ENCODE measurements around the gene ARMC10.
"Not testable (repeated sequence)": the region's sequence is repeated elsewhere in the genome, so short reads cannot be mapped to it uniquely, and the experiment has no call there.

Gene ARMC10

DNA sequence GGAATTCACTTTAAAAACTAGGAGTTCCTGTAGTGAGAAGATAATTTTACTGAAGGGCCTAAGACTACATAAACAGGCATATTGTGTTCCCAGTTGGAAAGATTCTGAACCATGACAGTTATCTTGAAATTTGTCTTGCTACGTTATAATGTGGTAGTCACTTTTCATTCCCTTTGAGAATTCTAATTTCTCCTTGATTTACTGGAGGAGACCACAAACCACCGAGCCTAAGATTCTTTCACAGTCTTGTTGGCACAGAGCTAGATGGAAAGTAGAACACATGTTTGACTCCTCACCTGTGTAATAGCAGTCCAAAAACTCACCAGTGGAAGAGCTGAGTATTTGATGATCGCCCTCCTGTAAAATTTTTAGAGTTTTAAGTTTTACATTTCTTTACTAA lies 4.9 kb downstream of the ARMC10 start:
- H3K36me3 ChIP-seq (ENCODE audit: insufficient read depth, insufficient read length, low read length) = peaks cover 11% of the 10 kb centered on the region
- DNase-seq (ENCODE audit: low read depth, low spot score) = no peak
- no peak overlapping the region for H3K9ac ChIP-seq (ENCODE audit: insufficient read length, low read depth)
- no peak overlapping the region for H3K4me3 ChIP-seq (ENCODE audit: insufficient read length, low read depth)
- H3K4me1 ChIP-seq (ENCODE audit: insufficient read depth, insufficient read length) = no peaks in the 10 kb centered on the region
- no peak for TF ChIP-seq SUZ12 (IDR thresholded peaks at IDR 0.05; ENCODE audit: extremely low read depth, insufficient read depth, insufficient read length)
- TF ChIP-seq ZNF274 (IDR thresholded peaks at IDR 0.05; ENCODE audit: low read depth, low read length) = no peak
- no peak for TF ChIP-seq YY1 (IDR thresholded peaks at IDR 0.05; ENCODE audit: insufficient read depth, insufficient read length)
- no peaks in the 10 kb centered on the region for H3K27me3 ChIP-seq (ENCODE audit: insufficient read depth, insufficient read length)
- H3K9me3 ChIP-seq (ENCODE audit: insufficient read depth, low read length) = no peaks in the 10 kb centered on the region

DNA sequence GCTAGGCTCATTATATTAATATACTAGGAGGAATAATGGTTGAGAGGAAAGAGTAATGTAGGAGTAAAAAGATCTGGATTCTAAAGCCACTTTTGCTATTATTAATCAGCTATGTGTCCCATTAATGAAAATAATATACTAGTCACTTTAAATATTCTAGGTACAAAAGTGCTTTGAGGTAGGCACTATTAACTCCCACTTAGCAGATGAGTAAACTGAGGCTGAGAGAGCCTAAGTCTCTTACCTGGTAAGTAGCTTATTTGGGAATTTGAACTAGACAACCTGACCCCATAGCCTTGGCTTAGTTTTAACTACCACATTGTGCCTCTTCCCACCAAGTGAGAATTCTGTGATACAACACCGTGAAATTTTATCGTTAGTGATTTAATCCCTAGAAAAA lies 6.0 kb downstream of the ARMC10 start:
- H3K36me3 ChIP-seq (ENCODE audit: insufficient read depth, insufficient read length, low read length) = peaks cover 17% of the 10 kb centered on the region
- DNase-seq (ENCODE audit: low read depth, low spot score) = no peak
- no peaks in the 10 kb centered on the region for H3K27me3 ChIP-seq (ENCODE audit: insufficient read depth, insufficient read length)
- TF ChIP-seq SUZ12 (IDR thresholded peaks at IDR 0.05; ENCODE audit: extremely low read depth, insufficient read depth, insufficient read length) = no peak
- TF ChIP-seq YY1 (IDR thresholded peaks at IDR 0.05; ENCODE audit: insufficient read depth, insufficient read length) = no peak
- TF ChIP-seq ZNF274 (IDR thresholded peaks at IDR 0.05; ENCODE audit: low read depth, low read length) = no peak
- no peak overlapping the region for H3K9ac ChIP-seq (ENCODE audit: insufficient read length, low read depth)
- H3K4me3 ChIP-seq (ENCODE audit: insufficient read length, low read depth) = no peak overlapping the region
- no peaks in the 10 kb centered on the region for H3K4me1 ChIP-seq (ENCODE audit: insufficient read depth, insufficient read length)
- no peaks in the 10 kb centered on the region for H3K9me3 ChIP-seq (ENCODE audit: insufficient read depth, low read length)

DNA sequence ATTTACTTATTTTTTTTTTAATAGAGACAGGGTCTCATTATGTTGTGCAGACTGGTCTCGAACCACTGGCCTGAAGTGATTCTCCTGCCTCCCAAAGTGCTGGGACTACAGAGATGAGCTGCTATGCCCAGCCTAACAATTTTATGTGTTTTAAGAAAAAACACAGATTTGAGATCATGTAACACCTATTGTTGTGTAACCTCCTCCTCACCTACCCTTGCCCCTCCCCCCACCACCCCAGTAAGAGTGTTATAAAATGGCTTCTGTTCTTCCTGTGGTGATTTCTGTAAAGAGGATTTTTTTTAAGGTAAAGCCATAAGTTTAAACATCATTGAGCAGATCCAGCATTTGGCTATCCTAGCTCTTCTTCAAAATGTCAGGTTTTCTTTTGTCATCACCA lies 7.6 kb downstream of the ARMC10 start:
- Histone ChIP-seq H3K27me3 (ENCODE audit: insufficient read depth, insufficient read length) (no peaks in the 10 kb centered on the region), H3K4me3 (ENCODE audit: insufficient read length, low read depth) (no peak overlapping the region), H3K9me3 (ENCODE audit: insufficient read depth, low read length) (no peaks in the 10 kb centered on the region), H3K4me1 (ENCODE audit: insufficient read depth, insufficient read length) (no peaks in the 10 kb centered on the region), H3K36me3 (ENCODE audit: insufficient read depth, insufficient read length, low read length) (peaks cover 25% of the 10 kb centered on the region), H3K9ac (ENCODE audit: insufficient read length, low read depth) (no peak overlapping the region)
- TF ChIP-seq ZNF274 (IDR thresholded peaks at IDR 0.05; ENCODE audit: low read depth, low read length) = no peak
- TF ChIP-seq SUZ12 (IDR thresholded peaks at IDR 0.05; ENCODE audit: extremely low read depth, insufficient read depth, insufficient read length) = no peak
- no peak for TF ChIP-seq YY1 (IDR thresholded peaks at IDR 0.05; ENCODE audit: insufficient read depth, insufficient read length)
- DNase-seq (ENCODE audit: low read depth, low spot score) = no peak

DNA sequence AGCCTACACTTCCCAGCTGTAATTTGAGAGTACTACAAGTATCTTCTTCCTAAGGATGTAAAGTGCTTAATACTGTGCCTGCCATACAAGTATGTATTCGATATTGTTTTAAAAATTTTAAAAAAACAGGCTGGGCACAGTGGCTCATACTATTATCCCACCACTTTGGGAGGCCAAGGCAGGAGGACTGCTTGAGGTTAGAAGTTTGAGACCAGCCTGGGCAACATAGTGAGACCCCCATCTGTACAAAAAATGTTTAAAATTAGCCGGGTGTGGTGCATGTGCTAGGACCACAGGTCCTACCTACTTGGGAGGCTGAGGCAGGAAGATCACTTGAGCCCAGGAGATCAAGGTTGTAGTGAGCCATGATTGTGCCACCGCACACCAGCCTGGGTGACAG lies 8.3 kb downstream of the ARMC10 start:
- no peak for DNase-seq (ENCODE audit: low read depth, low spot score)
- Histone ChIP-seq H3K4me1 (ENCODE audit: insufficient read depth, insufficient read length) (no peaks in the 10 kb centered on the region), H3K4me3 (ENCODE audit: insufficient read length, low read depth) (no peak overlapping the region), H3K9ac (ENCODE audit: insufficient read length, low read depth) (no peak overlapping the region), H3K27me3 (ENCODE audit: insufficient read depth, insufficient read length) (no peaks in the 10 kb centered on the region), H3K36me3 (ENCODE audit: insufficient read depth, insufficient read length, low read length) (peaks cover 28% of the 10 kb centered on the region), H3K9me3 (ENCODE audit: insufficient read depth, low read length) (no peaks in the 10 kb centered on the region)
- TF ChIP-seq ZNF274 (IDR thresholded peaks at IDR 0.05; ENCODE audit: low read depth, low read length) (no peak), YY1 (IDR thresholded peaks at IDR 0.05; ENCODE audit: insufficient read depth, insufficient read length) (no peak), SUZ12 (IDR thresholded peaks at IDR 0.05; ENCODE audit: extremely low read depth, insufficient read depth, insufficient read length) (no peak)

DNA sequence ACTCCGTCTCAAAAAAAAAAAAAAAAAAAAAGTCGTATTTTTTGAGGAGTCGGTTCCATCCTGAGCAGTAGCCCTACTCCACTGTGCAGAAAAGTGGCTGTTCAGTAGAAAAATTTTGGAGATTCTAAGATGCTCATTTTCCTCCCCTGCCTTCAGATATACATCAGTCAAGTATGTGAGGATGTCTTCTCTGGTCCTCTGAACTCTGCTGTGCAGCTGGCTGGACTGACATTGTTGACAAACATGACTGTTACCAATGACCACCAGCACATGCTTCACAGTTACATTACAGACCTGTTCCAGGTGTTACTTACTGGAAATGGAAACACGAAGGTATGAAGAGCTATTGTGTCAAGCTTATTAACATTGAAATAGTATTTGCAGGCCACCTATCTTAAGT lies 17.4 kb downstream of the ARMC10 start:
- peaks cover 19% of the 10 kb centered on the region for H3K36me3 ChIP-seq (ENCODE audit: insufficient read depth, insufficient read length, low read length)
- H3K9ac ChIP-seq (ENCODE audit: insufficient read length, low read depth); DNase-seq (ENCODE audit: low read depth, low spot score); H3K4me3 ChIP-seq (ENCODE audit: insufficient read length, low read depth); H3K27me3 ChIP-seq (ENCODE audit: insufficient read depth, insufficient read length); H3K4me1 ChIP-seq (ENCODE audit: insufficient read depth, insufficient read length); H3K9me3 ChIP-seq (ENCODE audit: insufficient read depth, low read length): not testable (repeated sequence)

DNA sequence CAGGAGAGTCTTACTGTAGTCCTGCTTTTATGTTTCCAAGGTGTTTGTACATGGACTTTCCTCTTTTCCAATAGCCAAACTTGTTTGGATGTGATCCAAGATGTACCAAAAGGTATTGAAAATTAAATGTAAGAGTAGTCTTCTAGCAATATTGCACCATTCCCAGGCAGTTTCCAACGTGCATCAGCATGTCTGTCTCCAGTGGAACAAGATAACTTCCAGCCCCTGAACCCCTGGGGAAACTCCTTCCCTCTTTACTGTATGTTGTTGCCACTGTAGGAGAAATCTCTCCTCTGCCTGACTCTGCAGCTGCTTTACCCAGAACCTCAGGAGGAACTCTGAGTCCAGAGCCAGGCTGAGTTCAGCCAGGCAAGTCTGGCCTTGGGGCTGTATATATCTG lies 18.5 kb downstream of the ARMC10 start:
- Histone ChIP-seq H3K4me1 (ENCODE audit: insufficient read depth, insufficient read length) (no peaks in the 10 kb centered on the region), H3K9ac (ENCODE audit: insufficient read length, low read depth) (no peak overlapping the region), H3K9me3 (ENCODE audit: insufficient read depth, low read length) (no peaks in the 10 kb centered on the region), H3K4me3 (ENCODE audit: insufficient read length, low read depth) (no peak overlapping the region), H3K27me3 (ENCODE audit: insufficient read depth, insufficient read length) (no peaks in the 10 kb centered on the region), H3K36me3 (ENCODE audit: insufficient read depth, insufficient read length, low read length) (peaks cover 19% of the 10 kb centered on the region)
- DNase-seq (ENCODE audit: low read depth, low spot score) = no peak
- no peak for TF ChIP-seq ZNF274 (IDR thresholded peaks at IDR 0.05; ENCODE audit: low read depth, low read length)
- no peak for TF ChIP-seq SUZ12 (IDR thresholded peaks at IDR 0.05; ENCODE audit: extremely low read depth, insufficient read depth, insufficient read length)
- TF ChIP-seq YY1 (IDR thresholded peaks at IDR 0.05; ENCODE audit: insufficient read depth, insufficient read length) = no peak

DNA sequence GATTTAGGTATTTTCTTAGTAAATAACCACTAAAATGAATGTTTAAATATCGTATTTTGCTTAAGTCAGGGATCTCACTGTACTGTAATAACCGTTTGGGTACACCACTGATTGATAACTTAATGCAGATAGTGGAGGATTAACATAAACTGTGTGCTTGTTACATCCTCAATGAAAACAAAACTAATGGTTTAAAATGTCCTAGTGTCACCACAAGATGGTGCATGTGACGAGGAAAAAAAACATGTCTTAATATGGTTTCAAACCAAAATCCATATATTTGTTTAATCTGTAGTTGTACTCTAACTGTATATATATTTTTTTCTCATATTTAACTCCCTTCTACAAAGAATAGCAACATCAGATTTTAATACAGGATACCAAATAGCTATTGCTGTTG lies 19.2 kb downstream of the ARMC10 start:
- no peak for DNase-seq (ENCODE audit: low read depth, low spot score)
- H3K27me3 ChIP-seq (ENCODE audit: insufficient read depth, insufficient read length) = no peaks in the 10 kb centered on the region
- peaks cover 17% of the 10 kb centered on the region for H3K36me3 ChIP-seq (ENCODE audit: insufficient read depth, insufficient read length, low read length)
- H3K4me1 ChIP-seq (ENCODE audit: insufficient read depth, insufficient read length) = no peaks in the 10 kb centered on the region
- no peak overlapping the region for H3K4me3 ChIP-seq (ENCODE audit: insufficient read length, low read depth)
- H3K9ac ChIP-seq (ENCODE audit: insufficient read length, low read depth) = no peak overlapping the region
- no peaks in the 10 kb centered on the region for H3K9me3 ChIP-seq (ENCODE audit: insufficient read depth, low read length)
- TF ChIP-seq ZNF274 (IDR thresholded peaks at IDR 0.05; ENCODE audit: low read depth, low read length) (no peak), SUZ12 (IDR thresholded peaks at IDR 0.05; ENCODE audit: extremely low read depth, insufficient read depth, insufficient read length) (no peak), YY1 (IDR thresholded peaks at IDR 0.05; ENCODE audit: insufficient read depth, insufficient read length) (no peak)

DNA sequence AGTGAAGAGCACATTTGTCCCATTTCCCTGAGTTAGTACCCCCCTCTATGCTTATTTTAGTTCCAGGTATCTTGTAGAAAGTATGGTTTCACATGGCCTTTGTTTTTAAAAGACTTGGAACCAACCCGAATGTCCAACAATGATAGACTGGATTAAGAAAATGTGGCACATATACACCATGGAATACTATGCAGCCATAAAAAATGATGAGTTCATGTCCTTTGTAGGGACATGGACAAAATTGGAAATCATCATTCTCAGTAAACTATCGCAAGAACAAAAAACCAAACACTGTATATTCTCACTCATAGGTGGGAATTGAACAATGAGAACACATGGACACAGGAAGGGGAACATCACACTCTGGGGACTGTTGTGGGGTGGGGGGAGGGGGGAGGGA lies 20.6 kb downstream of the ARMC10 start:
- H3K9me3 ChIP-seq (ENCODE audit: insufficient read depth, low read length); H3K4me1 ChIP-seq (ENCODE audit: insufficient read depth, insufficient read length); H3K4me3 ChIP-seq (ENCODE audit: insufficient read length, low read depth); H3K36me3 ChIP-seq (ENCODE audit: insufficient read depth, insufficient read length, low read length); H3K27me3 ChIP-seq (ENCODE audit: insufficient read depth, insufficient read length); H3K9ac ChIP-seq (ENCODE audit: insufficient read length, low read depth); DNase-seq (ENCODE audit: low read depth, low spot score): not testable (repeated sequence)
